ENCODE data around the gene CREBBP.

CREBBP gene

DNA sequence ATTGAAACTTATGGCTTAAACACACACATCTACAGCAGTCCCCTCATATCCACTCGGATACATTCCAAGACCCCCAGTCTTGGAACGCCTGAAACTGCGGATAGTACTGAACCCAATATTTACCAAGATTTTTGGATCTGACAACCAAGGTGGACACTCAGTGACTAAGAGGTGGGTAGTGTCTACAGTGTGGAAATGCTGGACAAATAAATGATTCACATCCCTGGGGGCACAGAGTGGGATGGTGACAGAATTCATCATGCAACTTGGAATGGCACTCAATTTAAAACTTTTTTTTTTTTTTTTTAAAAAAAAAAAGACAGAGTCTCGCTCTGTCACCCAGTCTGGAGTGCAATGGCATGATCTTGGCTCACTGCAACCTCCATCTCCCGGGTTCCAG lies 109.0 kb downstream of the CREBBP start:
- TF ChIP-seq, protein P1, sequence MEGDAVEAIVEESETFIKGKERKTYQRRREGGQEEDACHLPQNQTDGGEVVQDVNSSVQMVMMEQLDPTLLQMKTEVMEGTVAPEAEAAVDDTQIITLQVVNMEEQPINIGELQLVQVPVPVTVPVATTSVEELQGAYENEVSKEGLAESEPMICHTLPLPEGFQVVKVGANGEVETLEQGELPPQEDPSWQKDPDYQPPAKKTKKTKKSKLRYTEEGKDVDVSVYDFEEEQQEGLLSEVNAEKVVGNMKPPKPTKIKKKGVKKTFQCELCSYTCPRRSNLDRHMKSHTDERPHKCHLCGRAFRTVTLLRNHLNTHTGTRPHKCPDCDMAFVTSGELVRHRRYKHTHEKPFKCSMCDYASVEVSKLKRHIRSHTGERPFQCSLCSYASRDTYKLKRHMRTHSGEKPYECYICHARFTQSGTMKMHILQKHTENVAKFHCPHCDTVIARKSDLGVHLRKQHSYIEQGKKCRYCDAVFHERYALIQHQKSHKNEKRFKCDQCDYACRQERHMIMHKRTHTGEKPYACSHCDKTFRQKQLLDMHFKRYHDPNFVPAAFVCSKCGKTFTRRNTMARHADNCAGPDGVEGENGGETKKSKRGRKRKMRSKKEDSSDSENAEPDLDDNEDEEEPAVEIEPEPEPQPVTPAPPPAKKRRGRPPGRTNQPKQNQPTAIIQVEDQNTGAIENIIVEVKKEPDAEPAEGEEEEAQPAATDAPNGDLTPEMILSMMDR (IDR thresholded peaks at IDR 0.05; ENCODE audit: low read depth, low read length, missing control alignments) = no peak
- DNase-seq (ENCODE audit: extremely low read depth, low read depth) = no peak
- no peak overlapping the region for H3K4me3 ChIP-seq (replicated peaks; ENCODE audit: low read depth, low read length)

- no peak overlapping the region for H3K4me3 ChIP-seq (replicated peaks; ENCODE audit: low read depth, low read length)
- TF ChIP-seq, protein P1 (IDR thresholded peaks at IDR 0.05; ENCODE audit: low read depth, low read length, missing control alignments) = no peak
- no peak for DNase-seq (ENCODE audit: extremely low read depth, low read depth)
Observed at GRCh38 chr16:3770530-3770929, 110.0 kb downstream of the CREBBP start.

DNA sequence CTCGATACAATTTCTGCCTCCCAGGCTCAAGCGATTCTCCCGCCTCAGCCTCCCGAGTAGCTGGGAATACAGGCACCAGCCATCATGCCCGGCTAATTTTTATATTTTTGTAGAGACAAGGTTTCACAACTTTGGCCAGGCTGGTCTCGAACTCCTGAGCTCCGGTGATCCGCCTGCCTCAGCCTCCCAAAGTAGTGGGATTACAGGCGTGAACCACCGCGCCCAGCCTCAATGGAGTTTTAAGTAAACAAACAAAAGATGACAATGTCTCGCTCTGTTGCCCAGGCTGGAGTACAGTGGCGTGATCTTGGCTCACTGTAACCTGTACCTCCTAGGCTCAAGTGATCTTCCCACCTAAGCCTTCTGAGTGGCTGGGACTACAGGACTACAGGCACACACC lies 110.6 kb downstream of the CREBBP start:
- H3K4me3 ChIP-seq (replicated peaks; ENCODE audit: low read depth, low read length) = no peak overlapping the region
- TF ChIP-seq, protein P1 (IDR thresholded peaks at IDR 0.05; ENCODE audit: low read depth, low read length, missing control alignments) = no peak

GRCh38 chr16:3769013-3769412 lies 111.5 kb downstream of the CREBBP start:
- no peak overlapping the region for H3K4me3 ChIP-seq (replicated peaks; ENCODE audit: low read depth, low read length)
- DNase-seq (ENCODE audit: extremely low read depth, low read depth) = no peak
- TF ChIP-seq, protein P1 (IDR thresholded peaks at IDR 0.05; ENCODE audit: low read depth, low read length, missing control alignments) = no peak

More for the DNA sequence above, 110.6 kb downstream of the CREBBP start:
- DNase-seq (ENCODE audit: extremely low read depth, low read depth) = no peak

GRCh38 chr16:3767333-3767986 lies 113.1 kb downstream of the CREBBP start:
- DNase-seq (ENCODE audit: extremely low read depth, low read depth) = no peak
- no peak overlapping the region for H3K4me3 ChIP-seq (replicated peaks; ENCODE audit: low read depth, low read length)
- TF ChIP-seq, protein P1 (IDR thresholded peaks at IDR 0.05; ENCODE audit: low read depth, low read length, missing control alignments) = no peak

GRCh38 chr16:3766177-3766576 lies 114.3 kb downstream of the CREBBP start:
- TF ChIP-seq, protein P1 (IDR thresholded peaks at IDR 0.05; ENCODE audit: low read depth, low read length, missing control alignments) = no peak
- no peak overlapping the region for H3K4me3 ChIP-seq (replicated peaks; ENCODE audit: low read depth, low read length)
- DNase-seq (ENCODE audit: extremely low read depth, low read depth) = no peak

GRCh38 chr16:3764409-3764808 lies 116.1 kb downstream of the CREBBP start:
- no peak for DNase-seq (ENCODE audit: extremely low read depth, low read depth)
- TF ChIP-seq, protein P1 (IDR thresholded peaks at IDR 0.05; ENCODE audit: low read depth, low read length, missing control alignments) = no peak
- H3K4me3 ChIP-seq (replicated peaks; ENCODE audit: low read depth, low read length) = no peak overlapping the region
